ENCODE measurements around the gene DPP10. TPM values are rescaled to one million over a fixed set of nuclear protein-coding genes. Genes with fewer than 3 reads are reported as not detected.

DPP10 gene
- total and polyA plus RNA-seq, 2 of the 13 experiments (the other 11 are each of a cell fraction or from before 2014, with no cell fraction given), result 0.95 to 1.7 TPM

DNA sequence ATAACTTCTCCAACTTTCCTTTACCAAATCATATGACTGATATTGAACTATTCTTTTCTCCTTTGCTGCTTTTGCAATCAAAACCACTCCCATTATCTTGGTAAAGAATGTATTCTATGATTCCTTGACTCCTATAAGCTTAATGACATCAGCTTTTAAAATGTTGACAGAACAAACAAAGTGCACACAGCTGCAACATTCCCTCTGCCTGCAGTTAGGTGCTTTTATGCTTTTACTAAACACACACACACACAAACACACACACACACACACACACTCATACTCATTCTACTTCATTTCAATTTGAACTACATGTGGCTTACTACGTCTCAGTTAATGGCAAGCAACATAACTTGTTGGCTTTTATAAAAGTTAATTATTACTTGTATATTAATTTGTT, 946.6 kb downstream of the DPP10 start:
- Histone ChIP-seq H3K4me1 (ENCODE audit: insufficient read depth, low read length) (no peaks in the 10 kb centered on the region), H3K4me3 (replicated peaks in 1 of 3; ENCODE audit: insufficient read depth in 1 of 3, low read depth in 2 of 3, low read length in 3 of 3) (no peak overlapping the region), H3K27ac (ENCODE audit: extremely low read length, insufficient read depth, low read length) (no peak overlapping the region), H3K79me2 (ENCODE audit: insufficient read depth, low read length) (no peaks in the 10 kb centered on the region), H2AFZ (ENCODE audit: low read length) (no peak overlapping the region), H3K4me2 (ENCODE audit: low read depth, low read length) (no peak overlapping the region), H3K9me3 (ENCODE audit: low read length) (peaks cover 92% of the 10 kb centered on the region), H3K36me3 (replicated peaks in 1 of 2; ENCODE audit: control insufficient read depth in 1 of 2, insufficient read depth in 2 of 2, low read length in 2 of 2) (no peaks in the 10 kb centered on the region), H3K27me3 (ENCODE audit: control insufficient read depth in 1 of 2, insufficient read depth in 2 of 2, low read length in 2 of 2) (no peaks in the 10 kb centered on the region), H4K20me1 (ENCODE audit: insufficient read depth, low read length) (no peaks in the 10 kb centered on the region), H3K9ac (ENCODE audit: insufficient read depth, low read depth, low read length) (no peak overlapping the region)
- no TSS peak for BruUV-seq (replicated peaks)
- ChIA-PET CTCF (ENCODE audit: low intra/inter-chr PET ratio, low total read pairs) (no interaction called here), POLR2A (no interaction called here)
- DNase-seq (ENCODE audit: low spot score), result no peak
- intact Hi-C loops (cut with micrococcal nuclease; ENCODE audit: unreplicated experiment), result no loop called here
- 44% methylated on average over 1 of the region's 1 CpG for WGBS (ENCODE audit: low lambda C conversion rate)
- in situ Hi-C loops (cut with HindIII; ENCODE audit: extremely low pct_ligation_motif_present, low pct_unique_long_range_greater_than_20kb), result no loop called here
- no peak for FAIRE-seq
- no peak for ATAC-seq
- TF ChIP-seq, protein P1, sequence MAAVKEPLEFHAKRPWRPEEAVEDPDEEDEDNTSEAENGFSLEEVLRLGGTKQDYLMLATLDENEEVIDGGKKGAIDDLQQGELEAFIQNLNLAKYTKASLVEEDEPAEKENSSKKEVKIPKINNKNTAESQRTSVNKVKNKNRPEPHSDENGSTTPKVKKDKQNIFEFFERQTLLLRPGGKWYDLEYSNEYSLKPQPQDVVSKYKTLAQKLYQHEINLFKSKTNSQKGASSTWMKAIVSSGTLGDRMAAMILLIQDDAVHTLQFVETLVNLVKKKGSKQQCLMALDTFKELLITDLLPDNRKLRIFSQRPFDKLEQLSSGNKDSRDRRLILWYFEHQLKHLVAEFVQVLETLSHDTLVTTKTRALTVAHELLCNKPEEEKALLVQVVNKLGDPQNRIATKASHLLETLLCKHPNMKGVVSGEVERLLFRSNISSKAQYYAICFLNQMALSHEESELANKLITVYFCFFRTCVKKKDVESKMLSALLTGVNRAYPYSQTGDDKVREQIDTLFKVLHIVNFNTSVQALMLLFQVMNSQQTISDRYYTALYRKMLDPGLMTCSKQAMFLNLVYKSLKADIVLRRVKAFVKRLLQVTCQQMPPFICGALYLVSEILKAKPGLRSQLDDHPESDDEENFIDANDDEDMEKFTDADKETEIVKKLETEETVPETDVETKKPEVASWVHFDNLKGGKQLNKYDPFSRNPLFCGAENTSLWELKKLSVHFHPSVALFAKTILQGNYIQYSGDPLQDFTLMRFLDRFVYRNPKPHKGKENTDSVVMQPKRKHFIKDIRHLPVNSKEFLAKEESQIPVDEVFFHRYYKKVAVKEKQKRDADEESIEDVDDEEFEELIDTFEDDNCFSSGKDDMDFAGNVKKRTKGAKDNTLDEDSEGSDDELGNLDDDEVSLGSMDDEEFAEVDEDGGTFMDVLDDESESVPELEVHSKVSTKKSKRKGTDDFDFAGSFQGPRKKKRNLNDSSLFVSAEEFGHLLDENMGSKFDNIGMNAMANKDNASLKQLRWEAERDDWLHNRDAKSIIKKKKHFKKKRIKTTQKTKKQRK (IDR thresholded peaks at IDR 0.05; ENCODE audit: low read length), result no peak
- TF ChIP-seq RNF2 (conservative IDR thresholded peaks at IDR 0.05; ENCODE audit: low read depth) (no peak), BRCA1 (CRISPR knock-in tag; IDR thresholded peaks at IDR 0.05) (no peak), ZNF354B (CRISPR knock-in tag; IDR thresholded peaks at IDR 0.05) (no peak), ZC3H4 (CRISPR knock-in tag; IDR thresholded peaks at IDR 0.05; ENCODE audit: borderline replicate concordance) (no peak), ZNF33B (CRISPR knock-in tag; IDR thresholded peaks at IDR 0.05) (no peak), ZNF615 (CRISPR knock-in tag; IDR thresholded peaks at IDR 0.05; ENCODE audit: borderline replicate concordance) (no peak), NFIB (CRISPR knock-in tag; IDR thresholded peaks at IDR 0.05; ENCODE audit: borderline replicate concordance) (no peak), ZNF136 (CRISPR knock-in tag; IDR thresholded peaks at IDR 0.05; ENCODE audit: low read depth) (no peak), TEAD3 (CRISPR knock-in tag; optimal IDR thresholded peaks at IDR 0.05; ENCODE audit: borderline replicate concordance) (no peak)
- TF ChIP-seq, protein P2, sequence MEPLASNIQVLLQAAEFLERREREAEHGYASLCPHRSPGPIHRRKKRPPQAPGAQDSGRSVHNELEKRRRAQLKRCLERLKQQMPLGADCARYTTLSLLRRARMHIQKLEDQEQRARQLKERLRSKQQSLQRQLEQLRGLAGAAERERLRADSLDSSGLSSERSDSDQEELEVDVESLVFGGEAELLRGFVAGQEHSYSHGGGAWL (CRISPR knock-in tag; IDR thresholded peaks at IDR 0.05), result no peak

All from HepG2 (cell line).